Measurements from ENCODE around the gene ALX4.

The ALX4 gene

DNA sequence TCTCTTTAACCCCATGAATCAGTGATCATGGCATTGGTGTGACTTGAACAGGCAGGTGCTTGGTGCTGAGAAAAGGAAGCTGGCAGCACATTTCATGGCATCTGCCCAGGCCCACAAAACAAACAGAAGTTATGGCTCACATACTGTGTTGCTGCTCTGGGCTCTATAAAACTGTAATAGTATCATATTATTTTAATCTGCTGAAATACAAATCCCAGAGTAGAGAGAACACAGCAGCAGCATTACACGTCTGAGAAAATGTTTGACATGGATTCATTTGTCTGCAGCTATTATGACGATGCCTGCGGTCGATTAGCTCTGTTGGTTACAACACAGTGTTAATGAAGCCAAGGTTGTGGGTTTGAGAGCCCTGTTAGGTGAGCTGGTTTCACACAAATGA, 80.8 kb downstream of the ALX4 start:
- Histone ChIP-seq H3K36me3 (ENCODE audit: insufficient read depth, low read length) (no peaks in the 10 kb centered on the region), H3K4me3 (ENCODE audit: low read depth in 1 of 2, low read length in 2 of 2) (no peak overlapping the region), H4K20me1 (ENCODE audit: insufficient read depth, low read length) (no peaks in the 10 kb centered on the region), H3K27ac (ENCODE audit: low read length) (no peak overlapping the region), H3K9me3 (ENCODE audit: insufficient read depth, low read length, severe bottlenecking) (no peaks in the 10 kb centered on the region), H3K79me2 (ENCODE audit: insufficient read depth, low read length) (no peaks in the 10 kb centered on the region), H3K9ac (ENCODE audit: low read depth, low read length) (no peak overlapping the region), H3K4me1 (ENCODE audit: insufficient read depth, low read length) (no peaks in the 10 kb centered on the region), H2AFZ (ENCODE audit: low read depth, low read length) (no peak overlapping the region), H3K4me2 (ENCODE audit: insufficient read depth, low read length) (no peak overlapping the region), H3K27me3 (ENCODE audit: insufficient read depth, low read length, poor library complexity) (no peaks in the 10 kb centered on the region)
- TF ChIP-seq CTCF (IDR thresholded peaks at IDR 0.05; ENCODE audit: borderline replicate concordance, extremely low read depth, low read length, poor library complexity, severe bottlenecking) (no peak), EZH2 (IDR thresholded peaks at IDR 0.05; ENCODE audit: borderline replicate concordance, low read depth, low read length, severe bottlenecking) (no peak)
- ATAC-seq (ENCODE audit: insufficient read depth, low read depth), result no peak
- DNase-seq, result no peak

- Histone ChIP-seq H3K79me2 (ENCODE audit: insufficient read depth, low read length) (no peaks in the 10 kb centered on the region), H3K4me2 (ENCODE audit: insufficient read depth, low read length) (no peak overlapping the region), H3K36me3 (ENCODE audit: insufficient read depth, low read length) (no peaks in the 10 kb centered on the region), H3K4me3 (ENCODE audit: low read depth in 1 of 2, low read length in 2 of 2) (no peak overlapping the region), H2AFZ (ENCODE audit: low read depth, low read length) (no peak overlapping the region), H3K4me1 (ENCODE audit: insufficient read depth, low read length) (no peaks in the 10 kb centered on the region), H3K27me3 (ENCODE audit: insufficient read depth, low read length, poor library complexity) (no peaks in the 10 kb centered on the region), H4K20me1 (ENCODE audit: insufficient read depth, low read length) (no peaks in the 10 kb centered on the region), H3K9me3 (ENCODE audit: insufficient read depth, low read length, severe bottlenecking) (no peaks in the 10 kb centered on the region), H3K27ac (ENCODE audit: low read length) (no peak overlapping the region), H3K9ac (ENCODE audit: low read depth, low read length) (no peak overlapping the region)
- TF ChIP-seq EZH2 (IDR thresholded peaks at IDR 0.05; ENCODE audit: borderline replicate concordance, low read depth, low read length, severe bottlenecking), result no peak
- TF ChIP-seq CTCF (IDR thresholded peaks at IDR 0.05; ENCODE audit: borderline replicate concordance, extremely low read depth, low read length, poor library complexity, severe bottlenecking), result no peak
- DNase-seq (no peak), ATAC-seq (ENCODE audit: insufficient read depth, low read depth) (no peak)
Observed at GRCh38 chr11:44228379-44228778, 81.6 kb downstream of the ALX4 start.

DNA sequence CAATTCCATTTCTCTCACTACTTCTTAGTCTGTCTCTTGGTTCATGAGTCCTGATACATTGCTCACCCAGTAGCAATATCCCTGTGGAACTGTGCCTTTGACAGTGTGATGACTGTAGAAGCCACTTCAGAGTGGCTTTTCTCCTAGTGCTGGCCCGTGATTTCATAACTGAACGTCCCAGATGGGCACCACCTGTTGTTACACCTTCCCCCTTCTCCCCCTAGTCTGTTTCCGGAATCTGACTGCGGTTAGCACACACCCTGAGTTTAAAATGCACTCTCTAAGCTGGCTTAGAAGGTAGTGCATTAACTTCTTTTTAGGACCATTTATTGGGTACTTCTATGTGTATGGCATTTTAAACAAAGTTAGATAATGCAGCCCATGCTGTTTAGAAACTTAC, 83.0 kb downstream of the ALX4 start:
- H3K9me3 ChIP-seq (ENCODE audit: insufficient read depth, low read length, severe bottlenecking), result no peaks in the 10 kb centered on the region
- no peaks in the 10 kb centered on the region for H3K27me3 ChIP-seq (ENCODE audit: insufficient read depth, low read length, poor library complexity)
- no peak overlapping the region for H3K27ac ChIP-seq (ENCODE audit: low read length)
- no peak for ATAC-seq (ENCODE audit: insufficient read depth, low read depth)
- no peak overlapping the region for H3K9ac ChIP-seq (ENCODE audit: low read depth, low read length)
- TF ChIP-seq EZH2 (IDR thresholded peaks at IDR 0.05; ENCODE audit: borderline replicate concordance, low read depth, low read length, severe bottlenecking) (no peak), CTCF (IDR thresholded peaks at IDR 0.05; ENCODE audit: borderline replicate concordance, extremely low read depth, low read length, poor library complexity, severe bottlenecking) (no peak)
- H3K4me2 ChIP-seq (ENCODE audit: insufficient read depth, low read length), result no peak overlapping the region
- H3K4me3 ChIP-seq (ENCODE audit: low read depth in 1 of 2, low read length in 2 of 2), result no peak overlapping the region
- H3K4me1 ChIP-seq (ENCODE audit: insufficient read depth, low read length), result no peaks in the 10 kb centered on the region
- H3K79me2 ChIP-seq (ENCODE audit: insufficient read depth, low read length), result no peaks in the 10 kb centered on the region
- DNase-seq, result no peak
- H3K36me3 ChIP-seq (ENCODE audit: insufficient read depth, low read length), result no peaks in the 10 kb centered on the region
- H4K20me1 ChIP-seq (ENCODE audit: insufficient read depth, low read length), result no peaks in the 10 kb centered on the region
- H2AFZ ChIP-seq (ENCODE audit: low read depth, low read length), result no peak overlapping the region

GRCh38 chr11:44226490-44226889, 83.4 kb downstream of the ALX4 start:
- no peak for ATAC-seq (ENCODE audit: insufficient read depth, low read depth)
- no peak for DNase-seq
- Histone ChIP-seq H3K79me2 (ENCODE audit: insufficient read depth, low read length) (no peaks in the 10 kb centered on the region), H3K4me3 (ENCODE audit: low read depth in 1 of 2, low read length in 2 of 2) (no peak overlapping the region), H3K9ac (ENCODE audit: low read depth, low read length) (no peak overlapping the region), H3K27me3 (ENCODE audit: insufficient read depth, low read length, poor library complexity) (no peaks in the 10 kb centered on the region), H3K27ac (ENCODE audit: low read length) (no peak overlapping the region), H3K4me2 (ENCODE audit: insufficient read depth, low read length) (no peak overlapping the region), H4K20me1 (ENCODE audit: insufficient read depth, low read length) (no peaks in the 10 kb centered on the region), H2AFZ (ENCODE audit: low read depth, low read length) (no peak overlapping the region), H3K36me3 (ENCODE audit: insufficient read depth, low read length) (no peaks in the 10 kb centered on the region), H3K4me1 (ENCODE audit: insufficient read depth, low read length) (no peaks in the 10 kb centered on the region), H3K9me3 (ENCODE audit: insufficient read depth, low read length, severe bottlenecking) (no peaks in the 10 kb centered on the region)
- TF ChIP-seq EZH2 (IDR thresholded peaks at IDR 0.05; ENCODE audit: borderline replicate concordance, low read depth, low read length, severe bottlenecking) (no peak), CTCF (IDR thresholded peaks at IDR 0.05; ENCODE audit: borderline replicate concordance, extremely low read depth, low read length, poor library complexity, severe bottlenecking) (no peak)

Data from DND-41 (cell line).